Testis (tissue), 3 donors: ENCODE data around the gene SH3RF1. TPM values are rescaled to one million over a fixed set of nuclear protein-coding genes. Genes with fewer than 3 reads are reported as not detected.

Experiments used
- DNase-seq: peaks from one replicate; pipeline ENCODE4 v3.0.0-alpha.2; 2019
- H3K27ac ChIP-seq, 2 donors: fragments of 200-600 bp; sonication (generic); one replicate each; pipeline ENCODE4 v1.5.1; 2019
- H3K27me3 ChIP-seq: fragments of 200-600 bp; sonication (generic); one replicate; pipeline ENCODE4 v1.5.1; 2019
- H3K36me3 ChIP-seq: fragments of 200-600 bp; sonication (generic); one replicate; pipeline ENCODE4 v1.5.1; 2017; ENCODE audit warnings: low read depth; ENCODE audit errors: missing control alignments
- H3K4me1 ChIP-seq: fragments of 200-600 bp; sonication (generic); one replicate; pipeline ENCODE4 v1.5.1; 2019
- H3K4me3 ChIP-seq, 2 donors: fragments of 200-600 bp; sonication (generic); one replicate each; pipeline ENCODE4 v1.5.1; 2017 to 2019
- H3K9me3 ChIP-seq: fragments of 200-600 bp; sonication (generic); one replicate; pipeline ENCODE4 v1.5.1; 2017
- CTCF ChIP-seq, 3 experiments: fragments of 450-650 bp in 2 of 3; fragments of 200-600 bp in 1 of 3; sonication (generic) in 1 of 3; IDR thresholded peaks; one replicate each; pipeline ENCODE4 v1.5.1; 2016 to 2019; ENCODE audit warnings: antibody characterized with exemption in 3 of 3, mild to moderate bottlenecking in 2 of 3, moderate library complexity in 1 of 3
- POLR2A ChIP-seq: fragments of 450-650 bp; IDR thresholded peaks from one replicate; pipeline ENCODE4 v1.6.1; 2017; ENCODE audit warnings: antibody characterized with exemption, mild to moderate bottlenecking, moderate library complexity
- WGBS, 2 donors: methylation state at CpG; one replicate each; pipeline ENCODE4 v1.1.5; 2018; 5-methylcytosine and 5-hydroxymethylcytosine counted together
- intact Hi-C: fragments of 100-400 bp; cut with DNase I; formaldehyde crosslinking; loops from one replicate; pipeline ENCODE4 v1.15.1; 2023; ENCODE audit warnings: low total_unique reads
- polyA plus RNA-seq: library from polyadenylated mRNA; stranded (reverse); fragments of 350-450 nt; fragmentation: Illumina TruSeq; extraction: RNeasy Lipid Tissue Mini Kit (QIAGEN cat#74804); gene quantifications from one replicate; pipeline ENCODE4 v1.2.3, GENCODE V29; 2014; ENCODE audit warnings: low read depth, low replicate concordance; ENCODE audit not compliant: insufficient read depth
- total RNA-seq, 2 donors: library from RNA; depleted of rRNA; stranded (reverse); fragments of >200 nt; gene quantifications; one replicate each; pipeline ENCODE4 v1.2.3, GENCODE V29; 2016

Gene SH3RF1
- total and polyA plus RNA-seq, 3 donors from 2014 or later: 15.1 to 38.9 (median 26.4) TPM

GRCh38 chr4:169174247-169174646, 96.5 kb downstream of the SH3RF1 start:
- no peaks in the 10 kb centered on the region for H3K27me3 ChIP-seq
- intact Hi-C loops: no loop called here
- H3K4me1 ChIP-seq: no peaks in the 10 kb centered on the region
- WGBS, 2 donors: 94 to 96% methylated on average over 3 of the region's 3 CpGs
- no peaks in the 10 kb centered on the region for H3K36me3 ChIP-seq
- H3K9me3 ChIP-seq: no peaks in the 10 kb centered on the region
- no peak overlapping the region for H3K27ac ChIP-seq
- TF ChIP-seq POLR2A (no peak), CTCF (IDR thresholded peaks at IDR 0.05) (no peak)
- no peak overlapping the region for H3K4me3 ChIP-seq
- no peak for DNase-seq

- no peaks in the 10 kb centered on the region for H3K27me3 ChIP-seq
- no peak for TF ChIP-seq CTCF (IDR thresholded peaks at IDR 0.05)
- no peak for TF ChIP-seq POLR2A
- no peak overlapping the region for H3K4me3 ChIP-seq
- no peaks in the 10 kb centered on the region for H3K4me1 ChIP-seq
- H3K36me3 ChIP-seq: no peaks in the 10 kb centered on the region
- no peaks in the 10 kb centered on the region for H3K9me3 ChIP-seq
- WGBS, 2 donors: 64% methylated on average over 2 of the region's 2 CpGs
- no peak overlapping the region for H3K27ac ChIP-seq
- no peak for DNase-seq
- intact Hi-C loops: no loop called here
These were observed 102.5 kb downstream of the SH3RF1 start for GRCh38 chr4:169167957-169168858.

GRCh38 chr4:169164669-169165415, 105.9 kb downstream of the SH3RF1 start:
- Histone ChIP-seq H3K4me1 (no peaks in the 10 kb centered on the region), H3K27me3 (no peaks in the 10 kb centered on the region), H3K36me3 (no peaks in the 10 kb centered on the region), H3K27ac (no peak overlapping the region), H3K4me3 (no peak overlapping the region), H3K9me3 (no peaks in the 10 kb centered on the region)
- DNase-seq: no peak
- TF ChIP-seq POLR2A (no peak), CTCF (IDR thresholded peaks at IDR 0.05) (no peak)
- 88 to 95% methylated on average over 1 of the region's 1 CpG for WGBS, 2 donors
- intact Hi-C loops: no loop called here

GRCh38 chr4:169163947-169164668, 106.6 kb downstream of the SH3RF1 start:
- H3K27ac ChIP-seq: no peak overlapping the region
- H3K4me1 ChIP-seq: no peaks in the 10 kb centered on the region
- no peaks in the 10 kb centered on the region for H3K9me3 ChIP-seq
- intact Hi-C loops: no loop called here
- DNase-seq: no peak
- no peaks in the 10 kb centered on the region for H3K36me3 ChIP-seq
- no peaks in the 10 kb centered on the region for H3K27me3 ChIP-seq
- H3K4me3 ChIP-seq: no peak overlapping the region
- no peak for TF ChIP-seq CTCF (IDR thresholded peaks at IDR 0.05)
- TF ChIP-seq POLR2A: no peak
